Panc1 (cell line): Measurements from ENCODE around the gene IGSF23. TPM values are rescaled to one million over a fixed set of nuclear protein-coding genes. Genes with fewer than 3 reads are reported as not detected.

ENCODE experiments used
- ATAC-seq: fragments of 200-7000 bp; cut with Tn5 transposase; 2 replicates; pipeline ENCODE4 v1.9.1; 2020; ENCODE audit warnings: mild to moderate bottlenecking, moderate library complexity
- BruUV-seq: library from RNA; stranded (reverse); fragments of 400-500 nt; replicated peaks from 2 replicates; lab custom pipeline; 2021; lab: Mats Ljungman, UMichigan
- CTCF ChIA-PET: fragments of 300-600 bp; sonication (Branson Sonifier 250); formaldehyde crosslinking; loops from one replicate; lab custom pipeline; 2022; ENCODE audit warnings: antibody characterized with exemption; lab: Charles Lee
- POLR2A ChIA-PET: fragments of 300-600 bp; sonication (Branson Sonifier 250); formaldehyde crosslinking; loops from one replicate; lab custom pipeline; 2022; ENCODE audit warnings: antibody characterized with exemption; lab: Charles Lee
- DNase-seq: peaks from one replicate; pipeline ENCODE4 v3.0.0-alpha.2; 2010; ENCODE audit warnings: low read depth, low spot score
- H3K27ac ChIP-seq: 2 replicates; pipeline ENCODE4 v1.5.1; 2011; ENCODE audit warnings: mild to moderate bottlenecking, low read length, inconsistent platforms
- H3K27me3 ChIP-seq: fragments of 200-500 bp; sonication (Bioruptor generic); 2 replicates; pipeline ENCODE4 v1.6.0; 2014; ENCODE audit warnings: low read length, inconsistent platforms; ENCODE audit not compliant: control insufficient read depth, insufficient read depth
- H3K36me3 ChIP-seq: fragments of 200-500 bp; sonication (Bioruptor generic); 2 replicates; pipeline ENCODE4 v1.5.1; 2014; ENCODE audit warnings: inconsistent platforms, mild to moderate bottlenecking, low read length, moderate library complexity; ENCODE audit not compliant: control insufficient read depth, insufficient read depth
- H3K4me1 ChIP-seq: 2 replicates; pipeline ENCODE4 v1.5.1; 2011; ENCODE audit warnings: inconsistent platforms, mild to moderate bottlenecking, low read length, moderate library complexity; ENCODE audit not compliant: control insufficient read depth, insufficient read depth
- H3K4me3 ChIP-seq, 2 experiments: 2 replicates each; pipeline ENCODE4 v1.5.1; 2011 to 2012; ENCODE audit warnings: low read depth in 2 of 2, low read length in 2 of 2, mild to moderate bottlenecking in 2 of 2, inconsistent platforms in 1 of 2, moderate library complexity in 1 of 2
- H3K9me3 ChIP-seq: fragments of 200-500 bp; sonication (Bioruptor generic); 2 replicates; pipeline ENCODE4 v1.5.1; 2014; ENCODE audit warnings: low read depth, mild to moderate bottlenecking, inconsistent platforms, low read length, moderate library complexity; ENCODE audit not compliant: control insufficient read depth, insufficient read depth
- CTCF ChIP-seq: fragments of 450-650 bp; IDR thresholded peaks from 2 replicates; pipeline ENCODE4 v1.5.1; 2017; ENCODE audit warnings: mild to moderate bottlenecking
- POLR2AphosphoS5 ChIP-seq: IDR thresholded peaks from 2 replicates; pipeline ENCODE4 v1.6.1; 2012; ENCODE audit warnings: mild to moderate bottlenecking, low read depth, low read length, moderate library complexity
- REST ChIP-seq, 2 experiments: IDR thresholded peaks; 2 replicates each; pipeline ENCODE4 v1.6.1; 2011 to 2012; ENCODE audit warnings: low read depth in 2 of 2, control low read depth in 1 of 2, low read length in 1 of 2, mild to moderate bottlenecking in 1 of 2, moderate library complexity in 1 of 2; ENCODE audit not compliant: insufficient read depth in 1 of 2
- SIN3A ChIP-seq: IDR thresholded peaks from 2 replicates; pipeline ENCODE4 v1.6.1; 2012; ENCODE audit warnings: low read depth, mild to moderate bottlenecking, low read length, moderate library complexity, borderline replicate concordance; ENCODE audit not compliant: insufficient read depth
- TCF7L2 ChIP-seq: IDR thresholded peaks from 2 replicates; pipeline ENCODE4 v1.6.1; 2011; ENCODE audit warnings: mild to moderate bottlenecking, low read depth, low read length, inconsistent platforms
- in situ Hi-C: cut with HindIII; loops from 2 replicates; pipeline ENCODE4 v1.10.0; 2016; ENCODE audit warnings: low sequenced_read_pairs, low pct_unique_long_range_greater_than_20kb
- intact Hi-C: fragments of 100-400 bp; cut with micrococcal nuclease; formaldehyde crosslinking; loops from one replicate; pipeline ENCODE4 v1.10.0; 2022; ENCODE audit not compliant: unreplicated experiment
- total RNA-seq: library from RNA; stranded (reverse); gene quantifications from one replicate; pipeline ENCODE4 v1.2.1, GENCODE V29; 2021; ENCODE audit not compliant: unreplicated experiment

IGSF23 gene
- total RNA-seq, 1 experiment from 2014 or later, result not detected

GRCh38 chr19:44615863-44616247, 2.5 kb downstream of the IGSF23 start:
- intact Hi-C loops, result no loop called here

GRCh38 chr19:44617110-44617880, 3.9 kb downstream of the IGSF23 start:
- no peaks in the 10 kb centered on the region for H3K36me3 ChIP-seq
- no peak for ATAC-seq
- TF ChIP-seq TCF7L2 (no peak), POLR2AphosphoS5 (no peak), SIN3A (no peak)
- H3K4me1 ChIP-seq, result no peaks in the 10 kb centered on the region
- ChIA-PET POLR2A (interaction anchor here (0.7 kb wide), 1 partner anchor 21 kb away, joined by 4 read pairs; no protein-coding TSS in a partner anchor), CTCF (no interaction called here)
- H3K27ac ChIP-seq, result no peak overlapping the region
- no TSS peak for BruUV-seq
- no peaks in the 10 kb centered on the region for H3K27me3 ChIP-seq
- in situ Hi-C loops (no loop called here), intact Hi-C loops (no loop called here)
- no peaks in the 10 kb centered on the region for H3K9me3 ChIP-seq
- no peak for DNase-seq
- no peak overlapping the region for H3K4me3 ChIP-seq

More at GRCh38 chr19:44615863-44616247, 2.5 kb downstream of the IGSF23 start:
- Histone ChIP-seq H3K4me3 (no peak overlapping the region), H3K27ac (no peak overlapping the region), H3K36me3 (no peaks in the 10 kb centered on the region), H3K27me3 (no peaks in the 10 kb centered on the region), H3K9me3 (no peaks in the 10 kb centered on the region), H3K4me1 (no peaks in the 10 kb centered on the region)
- ATAC-seq (no peak), DNase-seq (no peak)
- CTCF ChIA-PET, result no interaction called here
- in situ Hi-C loops, result no loop called here
- TF ChIP-seq TCF7L2, result no peak
- no peak for TF ChIP-seq REST (IDR thresholded peaks at IDR 0.05; ENCODE audit: insufficient read depth in 1 of 2, low read depth in 2 of 2, low read length in 1 of 2)
- no peak for TF ChIP-seq POLR2AphosphoS5
- no peak for TF ChIP-seq SIN3A
- TF ChIP-seq CTCF, result no peak
- POLR2A ChIA-PET, result interaction anchor here (0.7 kb wide), 1 partner anchor 584 kb away, joined by 7 read pairs; no protein-coding TSS in a partner anchor
- BruUV-seq, result no TSS peak
